K562 (cell line): ENCODE data around the gene TMEM234. TPM values are rescaled to one million over a fixed set of nuclear protein-coding genes. Genes with fewer than 3 reads are reported as not detected.

Experiments used
- FOXK2 ChIP-seq, 2 experiments: fragments of 450-650 bp; IDR thresholded peaks in 1 of 2; conservative IDR thresholded peaks in 1 of 2; 2 replicates each; pipeline ENCODE4 v1.6.1; 2016; ENCODE audit warnings: low read depth in 2 of 2, mild to moderate bottlenecking in 1 of 2
- NCOA6 ChIP-seq: fragments of 450-650 bp; IDR thresholded peaks from 2 replicates; pipeline ENCODE4 v1.6.1; 2017; ENCODE audit warnings: mild to moderate bottlenecking
- PTBP1 ChIP-seq: fragments of 200-400 bp; formaldehyde crosslinking; IDR thresholded peaks from 2 replicates; pipeline ENCODE4 v1.6.1; 2017; ENCODE audit warnings: low read depth, low read length
- RERE ChIP-seq: sonication (generic); formaldehyde crosslinking; IDR thresholded peaks from 2 replicates; pipeline ENCODE4 v1.8.0; 2023; ENCODE audit warnings: missing genetic modification reagents, mild to moderate bottlenecking, borderline replicate concordance
- REST ChIP-seq, 2 experiments: fragments of 450-650 bp; formaldehyde crosslinking in 1 of 2; IDR thresholded peaks; 2 replicates each; pipeline versions ENCODE4 v1.4.0 to v1.6.1; 2014 to 2020; ENCODE audit warnings: mild to moderate bottlenecking in 2 of 2, borderline replicate concordance in 1 of 2, low read depth in 1 of 2
- SMARCE1 ChIP-seq: fragments of 450-650 bp; IDR thresholded peaks from 2 replicates; pipeline ENCODE4 v1.7.1; 2016; ENCODE audit warnings: mild to moderate bottlenecking
- ZNF282 ChIP-seq: sonication (generic); formaldehyde crosslinking; IDR thresholded peaks from 2 replicates; pipeline ENCODE4 v1.8.1; 2023; ENCODE audit warnings: missing genetic modification reagents
- ZNF77 ChIP-seq: fragments of 250-450 bp; sonication (Bioruptor Pico); IDR thresholded peaks from 2 replicates; pipeline ENCODE4 v1.5.0; 2020
- ZSCAN29 ChIP-seq: fragments of 450-650 bp; IDR thresholded peaks from 2 replicates; pipeline ENCODE4 v1.6.1; 2017
- polyA plus RNA-seq, 8 experiments: library from polyadenylated mRNA; depleted of rRNA in 4 of 8; stranded (reverse) in 5 of 8; unstranded in 3 of 8; fragments of >200 nt; fragmentation: Nextera tagmentation in 2 of 8; fragmentation: Illumina TruSeq in 1 of 8; extraction: Ambion mirVana in 2 of 8; extraction: Trizol in 1 of 8; gene quantifications; 2 replicates each; pipeline versions ENCODE4 v1.2.1 to v1.2.3, GENCODE V29; 2011 to 2014; ENCODE audit warnings: inconsistent platforms in 1 of 8, missing spikeins in 1 of 8
- total RNA-seq, 7 experiments: library from RNA; depleted of rRNA in 6 of 7; stranded (reverse); fragments of >200 nt in 6 of 7; fragmentation: Illumina TruSeq in 2 of 7; extraction: Trizol in 2 of 7; gene quantifications; 2 replicates each; pipeline versions ENCODE4 v1.2.1 to v1.2.3, GENCODE V29; 2011 to 2021; ENCODE audit warnings: low replicate concordance in 1 of 7

TMEM234 gene
- total and polyA plus RNA-seq, 9 of the 15 experiments (the other 6 are each of a cell fraction or from before 2014, with no cell fraction given): 5.0 to 12.9 (median 7.6) TPM

DNA sequence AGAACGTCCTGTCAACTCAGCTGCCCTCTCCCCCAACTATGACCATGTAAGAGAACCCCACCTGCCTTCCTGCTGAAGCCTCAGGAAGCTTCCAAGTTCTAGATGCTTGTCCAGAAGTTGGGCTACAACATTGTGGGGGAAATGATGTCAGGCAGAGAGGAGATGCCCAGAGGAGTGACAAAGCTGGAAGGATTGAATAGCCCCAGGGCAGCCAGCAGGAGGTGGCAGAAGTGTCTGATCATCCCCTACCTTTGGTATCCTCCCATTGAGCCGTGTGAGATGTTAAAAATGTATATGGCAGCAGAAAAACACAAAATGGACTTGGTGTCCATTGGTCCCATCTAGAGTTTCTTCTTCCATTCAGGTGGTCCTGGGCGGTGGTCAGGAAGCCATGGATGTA lies 6.6 kb upstream of the TMEM234 start (continued):
- TF ChIP-seq REST (IDR thresholded peaks at IDR 0.05; ENCODE audit: borderline replicate concordance) (no peak), REST (CRISPR knock-in tag; IDR thresholded peaks at IDR 0.05; ENCODE audit: low read depth) (no peak), FOXK2 (conservative IDR thresholded peaks at IDR 0.05 in 1 of 2, IDR thresholded peaks at IDR 0.05 in 1 of 2; ENCODE audit: low read depth in 2 of 2) (no peak), NCOA6 (no peak), ZSCAN29 (no peak), ZNF282 (CRISPR knock-in tag) (no peak), PTBP1 (no peak), SMARCE1 (no peak), ZNF77 (CRISPR knock-in tag) (no peak), RERE (CRISPR knock-in tag) (no peak)
